NB4 (cell line): ENCODE data around the gene HUS1.

Source experiments
- CTCF ChIP-seq: IDR thresholded peaks from one replicate; pipeline ENCODE4 v1.5.1; 2012; ENCODE audit warnings: low read depth, low read length
- MYC ChIP-seq: IDR thresholded peaks from 2 replicates; pipeline ENCODE4 v1.6.1; 2011; ENCODE audit warnings: low read depth, low read length
- POLR2A ChIP-seq: IDR thresholded peaks from 2 replicates; pipeline ENCODE4 v1.6.1; 2011; ENCODE audit warnings: mild to moderate bottlenecking; ENCODE audit not compliant: insufficient read length; ENCODE audit errors: extremely low read depth

GRCh38 chr7:47965456-47965855, 14.0 kb downstream of the HUS1 start:
- TF ChIP-seq CTCF (no peak), POLR2A (no peak), MYC (no peak)
